WTC11 (cell line): ENCODE results near the gene PTPRG. TPM values are rescaled to one million over a fixed set of nuclear protein-coding genes. Genes with fewer than 3 reads are reported as not detected.
A peak's percentile ranks its signal among the peaks of the same experiment; 100 is the strongest.

ENCODE experiments used
- ATAC-seq: fragments of 200-7000 bp; cut with Tn5 transposase; 2 replicates; pipeline ENCODE4 v1.10.0; 2021; ENCODE audit warnings: mild to moderate bottlenecking, moderate library complexity
- CTCF ChIA-PET: fragments of 300-600 bp; sonication (Branson Sonifier 250); formaldehyde crosslinking; loops from one replicate; lab custom pipeline; 2021; ENCODE audit warnings: antibody characterized with exemption; lab: Charles Lee
- POLR2A ChIA-PET: fragments of 350-600 bp; sonication (Branson Sonifier 250); formaldehyde crosslinking; loops from one replicate; lab custom pipeline; 2021; ENCODE audit warnings: antibody characterized with exemption; lab: Charles Lee
- DNase-seq: peaks from one replicate; pipeline ENCODE4 v3.0.0; 2021; ENCODE audit warnings: low spot score
- H3K27ac Mint-ChIP-seq: 2 replicates; pipeline ENCODE4 v1.8.0; 2021; ENCODE audit warnings: mixed read lengths
- H3K27me3 Mint-ChIP-seq: 2 replicates; pipeline ENCODE4 v1.8.0; 2021; ENCODE audit warnings: low read depth, mild to moderate bottlenecking, moderate library complexity, mixed read lengths
- H3K36me3 Mint-ChIP-seq: 2 replicates; pipeline ENCODE4 v1.8.0; 2021; ENCODE audit warnings: mixed read lengths
- H3K4me1 Mint-ChIP-seq: 2 replicates; pipeline ENCODE4 v1.8.0; 2022; ENCODE audit warnings: mixed read lengths
- H3K4me3 Mint-ChIP-seq: 2 replicates; pipeline ENCODE4 v1.8.0; 2021; ENCODE audit warnings: mild to moderate bottlenecking, moderate library complexity, mixed read lengths
- H3K9me3 Mint-ChIP-seq: 2 replicates; pipeline ENCODE4 v1.8.0; 2021; ENCODE audit warnings: mixed read lengths
- CBFB ChIP-seq: sonication (generic); formaldehyde crosslinking; IDR thresholded peaks from 2 replicates; pipeline ENCODE4 v1.8.1; 2022; ENCODE audit warnings: mild to moderate bottlenecking, low read depth, missing genetic modification reagents
- CREB1 ChIP-seq: sonication (generic); formaldehyde crosslinking; IDR thresholded peaks from 2 replicates; pipeline ENCODE4 v1.8.0; 2023; ENCODE audit warnings: mild to moderate bottlenecking, missing genetic modification reagents
- CREM ChIP-seq: sonication (generic); formaldehyde crosslinking; IDR thresholded peaks from 2 replicates; pipeline ENCODE4 v1.8.1; 2022; ENCODE audit warnings: mild to moderate bottlenecking, missing genetic modification reagents, moderate library complexity
- FOXK1 ChIP-seq: sonication (generic); formaldehyde crosslinking; IDR thresholded peaks from 2 replicates; pipeline ENCODE4 v1.8.0; 2022; ENCODE audit warnings: mild to moderate bottlenecking, moderate library complexity, missing genetic modification reagents
- HMGA2 ChIP-seq: fragments of 250-450 bp; sonication (Bioruptor Pico); IDR thresholded peaks from 2 replicates; pipeline ENCODE4 v1.4.0; 2021; ENCODE audit warnings: mild to moderate bottlenecking, moderate library complexity
- KAT7 ChIP-seq: sonication (generic); formaldehyde crosslinking; IDR thresholded peaks from 2 replicates; pipeline ENCODE4 v1.8.1; 2023; ENCODE audit warnings: missing genetic modification reagents, mild to moderate bottlenecking, borderline replicate concordance
- SMAD3 ChIP-seq: sonication (generic); formaldehyde crosslinking; IDR thresholded peaks from 2 replicates; pipeline ENCODE4 v1.8.0; 2022; ENCODE audit warnings: missing genetic modification reagents, mild to moderate bottlenecking, borderline replicate concordance
- SMAD4 ChIP-seq: sonication (generic); formaldehyde crosslinking; IDR thresholded peaks from 2 replicates; pipeline ENCODE4 v1.8.0; 2022; ENCODE audit warnings: mild to moderate bottlenecking, missing genetic modification reagents
- SOX15 ChIP-seq: fragments of 250-450 bp; sonication (Bioruptor Pico); IDR thresholded peaks from 2 replicates; pipeline ENCODE4 v1.9.0; 2021; ENCODE audit warnings: mild to moderate bottlenecking
- ZNF138 ChIP-seq: sonication (generic); formaldehyde crosslinking; conservative IDR thresholded peaks from 2 replicates; pipeline ENCODE4 v1.8.1; 2022; ENCODE audit warnings: mild to moderate bottlenecking, moderate library complexity, missing genetic modification reagents
- total RNA-seq: library from RNA; stranded (reverse); gene quantifications from 3 replicates; pipeline ENCODE4 v1.2.3, GENCODE V29; 2021
- TF ChIP-seq, protein P1 (sequence below): sonication (generic); formaldehyde crosslinking; IDR thresholded peaks from 2 replicates; pipeline ENCODE4 v1.8.1; 2022; ENCODE audit warnings: mild to moderate bottlenecking, moderate library complexity, missing genetic modification reagents
- TF ChIP-seq, protein P2 (sequence below): sonication (generic); formaldehyde crosslinking; IDR thresholded peaks from 2 replicates; pipeline ENCODE4 v1.8.0; 2022; ENCODE audit warnings: mild to moderate bottlenecking, missing genetic modification reagents
- TF ChIP-seq, protein P3 (sequence below): sonication (generic); formaldehyde crosslinking; IDR thresholded peaks from 2 replicates; pipeline ENCODE4 v1.8.0; 2022; ENCODE audit warnings: mild to moderate bottlenecking, missing genetic modification reagents
- TF ChIP-seq, protein P4 (sequence below): sonication (generic); formaldehyde crosslinking; IDR thresholded peaks from 2 replicates; pipeline ENCODE4 v1.8.0; 2023; ENCODE audit warnings: missing genetic modification reagents
- TF ChIP-seq, protein P5 (sequence below): fragments of 250-450 bp; sonication (Bioruptor Pico); IDR thresholded peaks from 2 replicates; pipeline ENCODE4 v1.9.0; 2021; ENCODE audit warnings: mild to moderate bottlenecking
- TF ChIP-seq, protein P6 (sequence below): sonication (generic); formaldehyde crosslinking; IDR thresholded peaks from 2 replicates; pipeline ENCODE4 v1.8.1; 2022; ENCODE audit warnings: low read depth, missing genetic modification reagents, borderline replicate concordance
- TF ChIP-seq, protein P7 (sequence below): sonication (generic); formaldehyde crosslinking; IDR thresholded peaks from 2 replicates; pipeline ENCODE4 v1.8.0; 2022; ENCODE audit warnings: mild to moderate bottlenecking, missing genetic modification reagents
- TF ChIP-seq, protein P8 (sequence below): sonication (generic); formaldehyde crosslinking; conservative IDR thresholded peaks from 2 replicates; pipeline ENCODE4 v1.8.1; 2023; ENCODE audit warnings: mild to moderate bottlenecking, low read depth, missing genetic modification reagents, moderate library complexity

The PTPRG gene
- total RNA-seq, 1 experiment from 2014 or later = 106 TPM

DNA sequence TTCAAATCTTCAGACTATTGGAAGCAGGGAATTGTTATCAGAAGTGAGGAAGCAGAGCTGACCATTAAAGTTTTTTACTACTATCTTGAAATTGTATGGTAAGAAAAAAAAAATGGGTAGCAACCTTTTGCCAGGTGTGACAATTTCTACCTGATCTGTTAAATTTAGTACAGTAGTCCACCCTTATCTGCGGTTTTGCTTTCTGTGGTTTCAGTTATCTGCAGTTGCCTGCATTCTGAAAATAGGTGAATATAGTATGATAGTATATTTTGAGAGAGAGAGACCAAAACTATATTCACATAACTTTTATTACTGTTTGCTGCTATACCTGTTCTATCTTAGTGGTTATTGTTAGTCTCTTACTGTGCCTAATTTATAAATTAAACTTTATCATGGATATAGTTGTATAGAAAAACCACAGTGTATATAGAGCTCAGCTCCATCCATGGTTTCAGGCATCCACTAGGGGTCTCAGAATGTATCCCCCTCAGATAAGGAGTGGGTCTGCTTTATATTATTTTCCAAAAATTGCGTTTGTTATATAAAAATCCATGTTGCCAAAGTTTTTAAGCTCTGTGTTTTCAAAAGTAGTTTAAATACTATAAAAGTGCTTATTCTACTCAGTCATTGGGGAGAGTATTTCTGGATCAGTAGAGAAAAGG is 69.9 kb downstream of the PTPRG start:
- Mint-ChIP-seq H3K4me1 (peaks cover 58% of the 10 kb centered on the region), H3K4me3 (no peak overlapping the region), H3K36me3 (peaks cover 12% of the 10 kb centered on the region), H3K27me3 (no peaks in the 10 kb centered on the region)
- no peak for DNase-seq
- 0 out of 2 replicates have a peak, but pooled peaks have one; percentile 35 for ATAC-seq
- CTCF ChIA-PET = interaction anchor here (0.6 to 1.3 kb wide), 2 partner anchors 67 to 1251 kb away, joined by 3 to 4 read pairs; no protein-coding TSS in a partner anchor
- TF ChIP-seq, protein P1, sequence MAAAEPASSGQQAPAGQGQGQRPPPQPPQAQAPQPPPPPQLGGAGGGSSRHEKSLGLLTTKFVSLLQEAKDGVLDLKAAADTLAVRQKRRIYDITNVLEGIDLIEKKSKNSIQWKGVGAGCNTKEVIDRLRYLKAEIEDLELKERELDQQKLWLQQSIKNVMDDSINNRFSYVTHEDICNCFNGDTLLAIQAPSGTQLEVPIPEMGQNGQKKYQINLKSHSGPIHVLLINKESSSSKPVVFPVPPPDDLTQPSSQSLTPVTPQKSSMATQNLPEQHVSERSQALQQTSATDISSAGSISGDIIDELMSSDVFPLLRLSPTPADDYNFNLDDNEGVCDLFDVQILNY (CRISPR knock-in tag) = no peak
- TF ChIP-seq SMAD3 = no peak
- no peak for TF ChIP-seq SOX15
- TF ChIP-seq, all 79 proteins: peak for 0
- POLR2A ChIA-PET = no interaction called here
- Mint-ChIP-seq H3K9me3 (peaks cover 14% of the 10 kb centered on the region), H3K27ac (no peak overlapping the region)

DNA sequence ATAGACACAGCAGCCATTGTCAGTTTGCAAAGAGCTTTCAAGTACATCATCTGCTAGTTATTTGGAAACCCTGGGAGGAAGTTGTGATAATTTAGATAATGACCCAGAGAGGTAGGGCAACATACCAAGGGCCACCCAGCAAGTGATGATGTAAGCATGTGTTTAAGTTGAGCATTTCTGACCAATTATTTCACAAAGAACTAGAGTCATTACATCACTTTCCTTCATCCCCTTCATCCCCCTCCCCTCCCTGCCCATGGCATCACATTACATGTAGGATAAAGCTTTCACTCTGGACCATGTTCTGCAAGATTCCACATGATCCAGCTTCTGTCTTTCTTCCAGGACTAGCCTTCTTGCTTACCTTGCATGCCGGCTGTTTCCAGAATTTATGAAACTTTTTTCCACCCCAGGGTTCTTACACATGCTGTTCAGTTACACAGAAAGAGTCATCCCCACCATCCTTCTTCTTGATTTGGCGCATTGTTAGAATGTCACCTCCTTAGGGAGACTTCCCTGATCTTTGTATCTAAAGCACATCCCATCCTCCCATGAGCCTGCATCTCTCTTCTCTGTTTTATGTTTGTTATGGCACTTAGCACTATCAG is 71.3 kb downstream of the PTPRG start:
- ChIA-PET CTCF (no interaction called here), POLR2A (interaction anchor here (0.6 kb wide), 1 partner anchor 40 kb away, joined by 6 read pairs; no protein-coding TSS in a partner anchor)
- DNase-seq (no peak), ATAC-seq (no peak)
- H3K36me3 Mint-ChIP-seq = peaks cover 12% of the 10 kb centered on the region
- H3K4me3 Mint-ChIP-seq = no peak overlapping the region
- 0 out of 2 replicates have a peak overlapping the region, but pooled peaks have one; percentile 15 for H3K27ac Mint-ChIP-seq
- H3K27me3 Mint-ChIP-seq = no peaks in the 10 kb centered on the region
- TF ChIP-seq CREM (CRISPR knock-in tag) = no peak
- H3K4me1 Mint-ChIP-seq = peaks cover 57% of the 10 kb centered on the region
- peaks cover 14% of the 10 kb centered on the region for H3K9me3 Mint-ChIP-seq

DNA sequence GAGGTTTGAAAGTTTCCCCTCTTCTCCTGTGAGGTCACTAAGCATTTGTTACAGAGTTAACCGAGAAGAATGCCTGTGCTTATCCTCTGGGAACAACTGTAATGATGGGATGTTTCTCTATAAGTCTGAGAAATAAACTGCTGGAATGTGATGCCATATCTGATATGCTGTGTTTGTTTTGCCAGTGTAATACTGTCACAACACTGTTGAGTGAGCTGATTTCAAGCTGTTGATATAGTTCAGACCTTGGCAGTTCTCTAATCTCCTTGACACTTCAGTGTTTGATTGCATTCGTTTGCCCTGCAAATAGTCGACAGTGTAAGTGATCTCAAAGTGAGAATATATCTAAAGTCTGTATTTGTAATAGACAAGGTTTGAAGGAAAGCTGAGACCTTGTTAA is 73.3 kb downstream of the PTPRG start:
- ChIA-PET POLR2A (no interaction called here), CTCF (interaction anchor here (2.3 kb wide), 1 partner anchor 70 kb away, joined by 6 read pairs; no protein-coding TSS in a partner anchor)
- peaks cover 14% of the 10 kb centered on the region for H3K9me3 Mint-ChIP-seq
- no peak for DNase-seq
- no peak overlapping the region for H3K27ac Mint-ChIP-seq
- no peak for ATAC-seq
- H3K4me3 Mint-ChIP-seq = no peak overlapping the region
- peaks cover 55% of the 10 kb centered on the region for H3K4me1 Mint-ChIP-seq
- H3K27me3 Mint-ChIP-seq = no peaks in the 10 kb centered on the region
- H3K36me3 Mint-ChIP-seq = peaks cover 12% of the 10 kb centered on the region
- TF ChIP-seq, protein P2, sequence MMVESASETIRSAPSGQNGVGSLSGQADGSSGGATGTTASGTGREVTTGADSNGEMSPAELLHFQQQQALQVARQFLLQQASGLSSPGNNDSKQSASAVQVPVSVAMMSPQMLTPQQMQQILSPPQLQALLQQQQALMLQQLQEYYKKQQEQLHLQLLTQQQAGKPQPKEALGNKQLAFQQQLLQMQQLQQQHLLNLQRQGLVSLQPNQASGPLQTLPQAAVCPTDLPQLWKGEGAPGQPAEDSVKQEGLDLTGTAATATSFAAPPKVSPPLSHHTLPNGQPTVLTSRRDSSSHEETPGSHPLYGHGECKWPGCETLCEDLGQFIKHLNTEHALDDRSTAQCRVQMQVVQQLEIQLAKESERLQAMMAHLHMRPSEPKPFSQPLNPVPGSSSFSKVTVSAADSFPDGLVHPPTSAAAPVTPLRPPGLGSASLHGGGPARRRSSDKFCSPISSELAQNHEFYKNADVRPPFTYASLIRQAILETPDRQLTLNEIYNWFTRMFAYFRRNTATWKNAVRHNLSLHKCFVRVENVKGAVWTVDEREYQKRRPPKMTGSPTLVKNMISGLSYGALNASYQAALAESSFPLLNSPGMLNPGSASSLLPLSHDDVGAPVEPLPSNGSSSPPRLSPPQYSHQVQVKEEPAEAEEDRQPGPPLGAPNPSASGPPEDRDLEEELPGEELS = no peak
- TF ChIP-seq CREB1 (CRISPR knock-in tag) = no peak
- TF ChIP-seq, protein P3, sequence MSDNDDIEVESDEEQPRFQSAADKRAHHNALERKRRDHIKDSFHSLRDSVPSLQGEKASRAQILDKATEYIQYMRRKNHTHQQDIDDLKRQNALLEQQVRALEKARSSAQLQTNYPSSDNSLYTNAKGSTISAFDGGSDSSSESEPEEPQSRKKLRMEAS (CRISPR knock-in tag) = no peak
- TF ChIP-seq CBFB (CRISPR knock-in tag) = no peak
- TF ChIP-seq ZNF138 (CRISPR knock-in tag) = no peak
- TF ChIP-seq HMGA2 (CRISPR knock-in tag) = no peak
- TF ChIP-seq, protein P4, sequence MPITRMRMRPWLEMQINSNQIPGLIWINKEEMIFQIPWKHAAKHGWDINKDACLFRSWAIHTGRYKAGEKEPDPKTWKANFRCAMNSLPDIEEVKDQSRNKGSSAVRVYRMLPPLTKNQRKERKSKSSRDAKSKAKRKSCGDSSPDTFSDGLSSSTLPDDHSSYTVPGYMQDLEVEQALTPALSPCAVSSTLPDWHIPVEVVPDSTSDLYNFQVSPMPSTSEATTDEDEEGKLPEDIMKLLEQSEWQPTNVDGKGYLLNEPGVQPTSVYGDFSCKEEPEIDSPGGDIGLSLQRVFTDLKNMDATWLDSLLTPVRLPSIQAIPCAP = no peak
- TF ChIP-seq, protein P5, sequence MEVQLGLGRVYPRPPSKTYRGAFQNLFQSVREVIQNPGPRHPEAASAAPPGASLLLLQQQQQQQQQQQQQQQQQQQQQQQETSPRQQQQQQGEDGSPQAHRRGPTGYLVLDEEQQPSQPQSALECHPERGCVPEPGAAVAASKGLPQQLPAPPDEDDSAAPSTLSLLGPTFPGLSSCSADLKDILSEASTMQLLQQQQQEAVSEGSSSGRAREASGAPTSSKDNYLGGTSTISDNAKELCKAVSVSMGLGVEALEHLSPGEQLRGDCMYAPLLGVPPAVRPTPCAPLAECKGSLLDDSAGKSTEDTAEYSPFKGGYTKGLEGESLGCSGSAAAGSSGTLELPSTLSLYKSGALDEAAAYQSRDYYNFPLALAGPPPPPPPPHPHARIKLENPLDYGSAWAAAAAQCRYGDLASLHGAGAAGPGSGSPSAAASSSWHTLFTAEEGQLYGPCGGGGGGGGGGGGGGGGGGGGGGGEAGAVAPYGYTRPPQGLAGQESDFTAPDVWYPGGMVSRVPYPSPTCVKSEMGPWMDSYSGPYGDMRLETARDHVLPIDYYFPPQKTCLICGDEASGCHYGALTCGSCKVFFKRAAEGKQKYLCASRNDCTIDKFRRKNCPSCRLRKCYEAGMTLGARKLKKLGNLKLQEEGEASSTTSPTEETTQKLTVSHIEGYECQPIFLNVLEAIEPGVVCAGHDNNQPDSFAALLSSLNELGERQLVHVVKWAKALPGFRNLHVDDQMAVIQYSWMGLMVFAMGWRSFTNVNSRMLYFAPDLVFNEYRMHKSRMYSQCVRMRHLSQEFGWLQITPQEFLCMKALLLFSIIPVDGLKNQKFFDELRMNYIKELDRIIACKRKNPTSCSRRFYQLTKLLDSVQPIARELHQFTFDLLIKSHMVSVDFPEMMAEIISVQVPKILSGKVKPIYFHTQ = no peak
- no peak for TF ChIP-seq FOXK1 (CRISPR knock-in tag)
- no peak for TF ChIP-seq KAT7 (CRISPR knock-in tag)
- TF ChIP-seq SMAD4 = no peak
- TF ChIP-seq, protein P6, sequence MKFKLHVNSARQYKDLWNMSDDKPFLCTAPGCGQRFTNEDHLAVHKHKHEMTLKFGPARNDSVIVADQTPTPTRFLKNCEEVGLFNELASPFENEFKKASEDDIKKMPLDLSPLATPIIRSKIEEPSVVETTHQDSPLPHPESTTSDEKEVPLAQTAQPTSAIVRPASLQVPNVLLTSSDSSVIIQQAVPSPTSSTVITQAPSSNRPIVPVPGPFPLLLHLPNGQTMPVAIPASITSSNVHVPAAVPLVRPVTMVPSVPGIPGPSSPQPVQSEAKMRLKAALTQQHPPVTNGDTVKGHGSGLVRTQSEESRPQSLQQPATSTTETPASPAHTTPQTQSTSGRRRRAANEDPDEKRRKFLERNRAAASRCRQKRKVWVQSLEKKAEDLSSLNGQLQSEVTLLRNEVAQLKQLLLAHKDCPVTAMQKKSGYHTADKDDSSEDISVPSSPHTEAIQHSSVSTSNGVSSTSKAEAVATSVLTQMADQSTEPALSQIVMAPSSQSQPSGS (CRISPR knock-in tag) = no peak
- TF ChIP-seq, protein P7, sequence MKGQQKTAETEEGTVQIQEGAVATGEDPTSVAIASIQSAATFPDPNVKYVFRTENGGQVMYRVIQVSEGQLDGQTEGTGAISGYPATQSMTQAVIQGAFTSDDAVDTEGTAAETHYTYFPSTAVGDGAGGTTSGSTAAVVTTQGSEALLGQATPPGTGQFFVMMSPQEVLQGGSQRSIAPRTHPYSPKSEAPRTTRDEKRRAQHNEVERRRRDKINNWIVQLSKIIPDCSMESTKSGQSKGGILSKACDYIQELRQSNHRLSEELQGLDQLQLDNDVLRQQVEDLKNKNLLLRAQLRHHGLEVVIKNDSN (CRISPR knock-in tag) = no peak
- TF ChIP-seq, protein P8, sequence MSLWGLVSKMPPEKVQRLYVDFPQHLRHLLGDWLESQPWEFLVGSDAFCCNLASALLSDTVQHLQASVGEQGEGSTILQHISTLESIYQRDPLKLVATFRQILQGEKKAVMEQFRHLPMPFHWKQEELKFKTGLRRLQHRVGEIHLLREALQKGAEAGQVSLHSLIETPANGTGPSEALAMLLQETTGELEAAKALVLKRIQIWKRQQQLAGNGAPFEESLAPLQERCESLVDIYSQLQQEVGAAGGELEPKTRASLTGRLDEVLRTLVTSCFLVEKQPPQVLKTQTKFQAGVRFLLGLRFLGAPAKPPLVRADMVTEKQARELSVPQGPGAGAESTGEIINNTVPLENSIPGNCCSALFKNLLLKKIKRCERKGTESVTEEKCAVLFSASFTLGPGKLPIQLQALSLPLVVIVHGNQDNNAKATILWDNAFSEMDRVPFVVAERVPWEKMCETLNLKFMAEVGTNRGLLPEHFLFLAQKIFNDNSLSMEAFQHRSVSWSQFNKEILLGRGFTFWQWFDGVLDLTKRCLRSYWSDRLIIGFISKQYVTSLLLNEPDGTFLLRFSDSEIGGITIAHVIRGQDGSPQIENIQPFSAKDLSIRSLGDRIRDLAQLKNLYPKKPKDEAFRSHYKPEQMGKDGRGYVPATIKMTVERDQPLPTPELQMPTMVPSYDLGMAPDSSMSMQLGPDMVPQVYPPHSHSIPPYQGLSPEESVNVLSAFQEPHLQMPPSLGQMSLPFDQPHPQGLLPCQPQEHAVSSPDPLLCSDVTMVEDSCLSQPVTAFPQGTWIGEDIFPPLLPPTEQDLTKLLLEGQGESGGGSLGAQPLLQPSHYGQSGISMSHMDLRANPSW (CRISPR knock-in tag) = no peak
